Immature natural killer cell (primary cell): ENCODE measurements around the gene TSPYL6. TPM values are rescaled to one million over a fixed set of nuclear protein-coding genes. Genes with fewer than 3 reads are reported as not detected.

Experiments used
- DNase-seq, 3 donors: peaks; one replicate each; pipeline ENCODE4 v3.0.0; 2022; ENCODE audit warnings: mixed read lengths in 1 of 3
- H3K27ac Mint-ChIP-seq, 6 donors: one replicate each; pipeline ENCODE4 v1.8.0; 2020; ENCODE audit warnings: mixed read lengths in 6 of 6, mild to moderate bottlenecking in 5 of 6, inconsistent platforms in 4 of 6, moderate library complexity in 3 of 6
- H3K27me3 Mint-ChIP-seq, 3 donors: one replicate each; pipeline ENCODE4 v1.8.0; 2020 to 2021; ENCODE audit warnings: low read depth in 3 of 3, mild to moderate bottlenecking in 3 of 3, mixed read lengths in 3 of 3, moderate library complexity in 3 of 3, inconsistent platforms in 1 of 3
- H3K36me3 Mint-ChIP-seq, 3 donors: one replicate each; pipeline ENCODE4 v1.8.0; 2020; ENCODE audit warnings: mixed read lengths in 3 of 3, inconsistent platforms in 2 of 3, mild to moderate bottlenecking in 2 of 3
- H3K4me1 Mint-ChIP-seq, 2 donors: one replicate each; pipeline ENCODE4 v1.8.0; 2020; ENCODE audit warnings: inconsistent platforms in 2 of 2, mild to moderate bottlenecking in 2 of 2, mixed read lengths in 2 of 2, moderate library complexity in 1 of 2
- H3K4me3 Mint-ChIP-seq, 5 donors: one replicate each; pipeline ENCODE4 v1.8.0; 2020; ENCODE audit warnings: mild to moderate bottlenecking in 5 of 5, mixed read lengths in 5 of 5, inconsistent platforms in 3 of 5, moderate library complexity in 3 of 5
- H3K9me3 Mint-ChIP-seq, 6 donors: one replicate each; pipeline ENCODE4 v1.8.0; 2020; ENCODE audit warnings: mild to moderate bottlenecking in 6 of 6, mixed read lengths in 6 of 6, inconsistent platforms in 4 of 6, moderate library complexity in 3 of 6
- polyA plus RNA-seq, 3 donors: library from polyadenylated mRNA; unstranded; fragments of 300-500 nt; fragmentation: Illumina TruSeq; gene quantifications; one replicate each; pipeline ENCODE4 v1.2.3, GENCODE V29; 2021

The TSPYL6 gene
- polyA plus RNA-seq, 3 donors from 2014 or later = not detected

GRCh38 chr2:54240515-54241469 is 15.2 kb downstream of the TSPYL6 start:
- peaks cover 4 to 13% (median 11%) of the 10 kb centered on the region in 3 donors for H3K36me3 Mint-ChIP-seq
- no peak for DNase-seq
- H3K9me3 Mint-ChIP-seq = peaks cover 0 to 4% (median 0%) of the 10 kb centered on the region in 6 donors
- peaks cover 0 to 2% (median 0%) of the 10 kb centered on the region in 3 donors for H3K27me3 Mint-ChIP-seq
- H3K4me3 Mint-ChIP-seq = no peak overlapping the region
- H3K4me1 Mint-ChIP-seq = no peaks in the 10 kb centered on the region
- H3K27ac Mint-ChIP-seq = no peak overlapping the region

- Mint-ChIP-seq H3K27ac (no peak overlapping the region), H3K36me3 (peaks cover 4 to 16% (median 15%) of the 10 kb centered on the region in 3 donors), H3K4me3 (no peak overlapping the region), H3K9me3 (peaks cover 0 to 4% (median 0%) of the 10 kb centered on the region in 6 donors), H3K27me3 (peaks cover 0 to 2% (median 0%) of the 10 kb centered on the region in 3 donors), H3K4me1 (no peaks in the 10 kb centered on the region)
- no peak for DNase-seq
Measured at GRCh38 chr2:54239427-54239826, 16.6 kb downstream of the TSPYL6 start.

- H3K4me1 Mint-ChIP-seq = no peaks in the 10 kb centered on the region
- no peak overlapping the region for H3K27ac Mint-ChIP-seq
- H3K36me3 Mint-ChIP-seq = peaks cover 4 to 18% (median 17%) of the 10 kb centered on the region in 3 donors
- DNase-seq = no peak
- peaks cover 0 to 4% (median 0%) of the 10 kb centered on the region in 6 donors for H3K9me3 Mint-ChIP-seq
- no peak overlapping the region for H3K4me3 Mint-ChIP-seq
- H3K27me3 Mint-ChIP-seq = peaks cover 0 to 2% (median 0%) of the 10 kb centered on the region in 3 donors
Measured at GRCh38 chr2:54237428-54237827, 18.6 kb downstream of the TSPYL6 start.

- Mint-ChIP-seq H3K36me3 (peaks cover 4 to 17% (median 17%) of the 10 kb centered on the region in 3 donors), H3K27ac (no peak overlapping the region), H3K4me1 (no peaks in the 10 kb centered on the region), H3K4me3 (no peak overlapping the region), H3K9me3 (peaks cover 0 to 4% (median 0%) of the 10 kb centered on the region in 6 donors), H3K27me3 (peaks cover 0 to 2% (median 0%) of the 10 kb centered on the region in 3 donors)
- DNase-seq = no peak
Measured at GRCh38 chr2:54233832-54234649, 22.0 kb downstream of the TSPYL6 start.

DNA sequence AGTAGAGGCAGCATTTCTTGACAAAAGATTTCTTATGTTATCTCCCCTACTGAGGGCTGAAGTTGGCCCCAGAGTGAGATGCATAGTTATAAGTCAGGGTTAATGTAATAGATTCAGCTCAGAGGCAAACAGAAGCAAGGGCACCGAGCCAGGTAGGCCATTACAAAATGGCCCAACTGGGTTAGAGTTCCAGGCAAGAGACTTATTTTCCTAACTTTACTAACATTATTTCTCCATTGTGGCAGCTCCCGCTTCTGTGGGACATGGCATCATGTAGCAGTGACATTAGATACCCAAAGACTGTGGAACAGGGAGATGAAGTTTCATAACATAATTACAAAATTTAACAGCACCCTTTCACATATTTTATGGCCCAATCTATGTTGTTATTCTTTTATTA is 27.1 kb downstream of the TSPYL6 start:
- Mint-ChIP-seq H3K27ac (no peak overlapping the region), H3K36me3 (peaks cover 0 to 7% (median 6%) of the 10 kb centered on the region in 3 donors), H3K4me3 (no peak overlapping the region), H3K4me1 (no peaks in the 10 kb centered on the region), H3K9me3 (no peaks in the 10 kb centered on the region), H3K27me3 (peaks cover 0 to 2% (median 0%) of the 10 kb centered on the region in 3 donors)
- DNase-seq = no peak

GRCh38 chr2:54227798-54228197 is 28.2 kb downstream of the TSPYL6 start:
- Mint-ChIP-seq H3K27me3 (peaks cover 0 to 2% (median 0%) of the 10 kb centered on the region in 3 donors), H3K27ac (peak overlapping the region in 1 of 6 donors; percentile 10), H3K9me3 (no peaks in the 10 kb centered on the region), H3K36me3 (peaks cover 0 to 10% (median 8%) of the 10 kb centered on the region in 3 donors), H3K4me3 (no peak overlapping the region), H3K4me1 (no peaks in the 10 kb centered on the region)
- no peak for DNase-seq

- DNase-seq = no peak
- Mint-ChIP-seq H3K36me3 (peaks cover 0 to 7% (median 3%) of the 10 kb centered on the region in 3 donors), H3K27me3 (peaks cover 0 to 2% (median 0%) of the 10 kb centered on the region in 3 donors), H3K4me1 (no peaks in the 10 kb centered on the region), H3K4me3 (no peak overlapping the region), H3K9me3 (no peaks in the 10 kb centered on the region), H3K27ac (no peak overlapping the region)
Measured at GRCh38 chr2:54226260-54226659, 29.8 kb downstream of the TSPYL6 start.

DNA sequence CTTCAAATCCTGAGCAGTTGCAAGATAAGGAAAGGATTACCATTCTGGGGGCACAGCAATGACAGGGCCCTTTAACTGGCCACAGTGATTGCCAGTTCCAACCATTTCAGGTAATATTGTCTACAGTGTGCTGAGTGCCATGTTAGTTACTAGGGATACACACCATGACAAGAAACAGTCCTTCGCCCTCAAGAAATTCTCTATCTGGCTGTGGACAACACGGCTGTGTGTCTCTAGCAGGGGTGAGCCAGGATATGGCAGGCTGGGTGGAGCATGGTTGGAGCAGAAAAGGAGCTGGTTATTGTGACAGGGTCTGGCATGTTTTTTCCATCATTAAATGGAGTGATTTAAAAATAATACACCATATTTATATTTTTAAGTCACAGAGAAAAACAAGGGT is 31.0 kb downstream of the TSPYL6 start:
- no peak for DNase-seq
- Mint-ChIP-seq H3K27me3 (peaks cover 0 to 2% (median 0%) of the 10 kb centered on the region in 3 donors), H3K36me3 (peaks cover 0 to 12% (median 3%) of the 10 kb centered on the region in 3 donors), H3K9me3 (no peaks in the 10 kb centered on the region), H3K27ac (no peak overlapping the region), H3K4me3 (no peak overlapping the region), H3K4me1 (no peaks in the 10 kb centered on the region)

DNA sequence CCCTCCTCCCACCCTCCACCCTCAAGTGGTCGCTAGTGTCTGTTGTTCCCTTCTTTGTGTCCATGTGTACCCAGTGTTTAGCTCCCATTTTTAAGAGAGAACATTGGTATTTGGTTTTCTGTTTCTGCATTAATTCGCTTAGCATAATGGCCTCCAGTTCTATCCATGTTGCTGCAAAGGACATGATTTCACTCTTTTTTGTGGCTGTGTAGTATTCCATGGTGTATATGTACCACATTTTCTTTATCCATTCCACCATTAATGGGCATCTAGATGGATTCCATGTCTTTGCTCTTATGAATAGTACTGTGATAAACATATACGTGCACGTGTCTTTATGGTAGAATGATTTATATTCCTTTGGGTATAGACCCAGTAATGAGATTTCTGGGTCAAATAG is 42.9 kb downstream of the TSPYL6 start:
- H3K27ac Mint-ChIP-seq = no peak overlapping the region
- peaks cover 0 to 13% (median 6%) of the 10 kb centered on the region in 6 donors for H3K9me3 Mint-ChIP-seq

GRCh38 chr2:54212456-54212855 is 43.6 kb downstream of the TSPYL6 start:
- peaks cover 10 to 16% (median 11%) of the 10 kb centered on the region in 3 donors for H3K36me3 Mint-ChIP-seq
- peaks cover 0 to 2% (median 0%) of the 10 kb centered on the region in 3 donors for H3K27me3 Mint-ChIP-seq
- no peaks in the 10 kb centered on the region for H3K4me1 Mint-ChIP-seq
- peak overlapping the region in 1 of 6 donors; percentile 7 for H3K27ac Mint-ChIP-seq
- H3K4me3 Mint-ChIP-seq = no peak overlapping the region
- H3K9me3 Mint-ChIP-seq = peaks cover 0 to 13% (median 6%) of the 10 kb centered on the region in 6 donors
- DNase-seq = no peak

More for the DNA sequence above, 42.9 kb downstream of the TSPYL6 start:
- no peak for DNase-seq
- peaks cover 0 to 2% (median 0%) of the 10 kb centered on the region in 3 donors for H3K27me3 Mint-ChIP-seq
- H3K36me3 Mint-ChIP-seq = peaks cover 10 to 16% (median 11%) of the 10 kb centered on the region in 3 donors
- no peaks in the 10 kb centered on the region for H3K4me1 Mint-ChIP-seq
- H3K4me3 Mint-ChIP-seq = no peak overlapping the region

- DNase-seq = no peak
- Mint-ChIP-seq H3K4me1 (peaks cover 0 to 6% of the 10 kb centered on the region in 2 donors), H3K9me3 (peaks cover 0 to 5% (median 0%) of the 10 kb centered on the region in 6 donors), H3K36me3 (peaks cover 5 to 9% (median 9%) of the 10 kb centered on the region in 3 donors), H3K27ac (no peak overlapping the region), H3K4me3 (no peak overlapping the region), H3K27me3 (peaks cover 0 to 2% (median 0%) of the 10 kb centered on the region in 3 donors)
Measured at GRCh38 chr2:54209379-54209778, 46.6 kb downstream of the TSPYL6 start.

- H3K4me1 Mint-ChIP-seq = peaks cover 0 to 6% of the 10 kb centered on the region in 2 donors
- H3K27ac Mint-ChIP-seq = no peak overlapping the region
- peaks cover 0 to 5% (median 4%) of the 10 kb centered on the region in 3 donors for H3K36me3 Mint-ChIP-seq
- no peaks in the 10 kb centered on the region for H3K9me3 Mint-ChIP-seq
- H3K4me3 Mint-ChIP-seq = no peak overlapping the region
- no peak for DNase-seq
- H3K27me3 Mint-ChIP-seq = peaks cover 0 to 2% (median 0%) of the 10 kb centered on the region in 3 donors
Measured at GRCh38 chr2:54208364-54209240, 47.4 kb downstream of the TSPYL6 start.
